GM18517 (cell line): ENCODE results near the gene AOPEP.

Source experiments
- ATAC-seq: cut with Tn5 transposase; IDR thresholded peaks from one replicate; pipeline ENCODE4 v1.9.1; 2021; ENCODE audit warnings: mild to moderate bottlenecking, moderate library complexity; ENCODE audit not compliant: unreplicated experiment

Gene AOPEP

GRCh38 chr9:94726495-94727191 lies at the start of gene AOPEP:
TSS of gene AOPEP (plus strand) at chr9:94726699. CDS start at chr9:94759784, 33,085 bp downstream.
- peak; percentile 94 for ATAC-seq

GRCh38 chr9:94677929-94678328 lies 48.6 kb upstream of the AOPEP start:
- no peak for ATAC-seq

GRCh38 chr9:94679587-94679986 lies 46.9 kb upstream of the AOPEP start:
- ATAC-seq: no peak

GRCh38 chr9:94680020-94680419 lies 46.5 kb upstream of the AOPEP start:
- no peak for ATAC-seq

- ATAC-seq: no peak
Measured at GRCh38 chr9:94680621-94681020, 45.9 kb upstream of the AOPEP start.

- no peak for ATAC-seq
Measured at GRCh38 chr9:94681508-94681907, 45.0 kb upstream of the AOPEP start.

- ATAC-seq: no peak
Measured at GRCh38 chr9:94685359-94685758, 41.1 kb upstream of the AOPEP start.

GRCh38 chr9:94687451-94687850 lies 39.0 kb upstream of the AOPEP start:
- ATAC-seq: no peak

GRCh38 chr9:94690344-94690743 lies 36.2 kb upstream of the AOPEP start:
- no peak for ATAC-seq

- ATAC-seq: no peak
Measured at GRCh38 chr9:94692601-94693000, 33.9 kb upstream of the AOPEP start.

- no peak for ATAC-seq
Measured at GRCh38 chr9:94693485-94694204, 32.9 kb upstream of the AOPEP start.

- ATAC-seq: no peak
Measured at GRCh38 chr9:94696545-94696944, 30.0 kb upstream of the AOPEP start.

- no peak for ATAC-seq
Measured at GRCh38 chr9:94697972-94698581, 28.4 kb upstream of the AOPEP start.

- no peak for ATAC-seq
Measured at GRCh38 chr9:94699715-94700373, 26.7 kb upstream of the AOPEP start.

GRCh38 chr9:94700445-94700844 lies 26.1 kb upstream of the AOPEP start:
- ATAC-seq: no peak

- no peak for ATAC-seq
Measured at GRCh38 chr9:94703488-94704140, 22.9 kb upstream of the AOPEP start.

- ATAC-seq: no peak
Measured at GRCh38 chr9:94705162-94705702, 21.3 kb upstream of the AOPEP start.

- no peak for ATAC-seq
Measured at GRCh38 chr9:94706922-94707321, 19.6 kb upstream of the AOPEP start.

GRCh38 chr9:94713436-94714215 lies 12.9 kb upstream of the AOPEP start:
- no peak for ATAC-seq

- no peak for ATAC-seq
Measured at GRCh38 chr9:94714494-94714893, 12.0 kb upstream of the AOPEP start.
